IMR-90 (cell line): ENCODE data around the gene CTIF. TPM values are rescaled to one million over a fixed set of nuclear protein-coding genes. Genes with fewer than 3 reads are reported as not detected.

Experiments used
- ATAC-seq: fragments of 200-7000 bp; cut with Tn5 transposase; 2 replicates; pipeline ENCODE4 v1.9.1; 2020; ENCODE audit warnings: low read depth, mild to moderate bottlenecking, moderate library complexity
- BruUV-seq: library from RNA; stranded (reverse); fragments of 400-500 nt; replicated peaks from 2 replicates; lab custom pipeline; 2021; lab: Mats Ljungman, UMichigan
- CTCF ChIA-PET: fragments of 300-600 bp; formaldehyde crosslinking; extraction: SDS; loops from one replicate; lab custom pipeline; 2021; ENCODE audit warnings: antibody characterized with exemption; lab: Yijun Ruan, JAX
- POLR2A ChIA-PET: fragments of 300-600 bp; sonication (Branson Sonifier 250); formaldehyde crosslinking; loops from one replicate; lab custom pipeline; 2022; ENCODE audit warnings: antibody characterized with exemption; ENCODE audit not compliant: unreplicated experiment; lab: Charles Lee
- DNase-seq: peaks from one replicate; pipeline ENCODE4 v3.0.0; 2013
- H2AFZ ChIP-seq: replicated peaks from 2 replicates; pipeline ENCODE3; 2013; ENCODE audit warnings: low read length, mild to moderate bottlenecking; ENCODE audit not compliant: poor library complexity
- H2AK5ac ChIP-seq: 2 replicates; pipeline ENCODE4 v1.6.1; 2013; ENCODE audit warnings: low read depth, low read length, inconsistent platforms
- H2AK9ac ChIP-seq: replicated peaks from 2 replicates; pipeline ENCODE3; 2013; ENCODE audit warnings: mild to moderate bottlenecking, low read depth, low read length, moderate library complexity; ENCODE audit not compliant: poor library complexity
- H2BK120ac ChIP-seq: 2 replicates; pipeline ENCODE4 v1.6.1; 2013; ENCODE audit warnings: low read depth, low read length, inconsistent platforms
- H2BK15ac ChIP-seq: 3 replicates; pipeline ENCODE4 v1.6.1; 2013; ENCODE audit warnings: low read depth, low read length, inconsistent platforms
- H2BK20ac ChIP-seq: 2 replicates; pipeline ENCODE4 v1.6.1; 2013; ENCODE audit warnings: low read depth, mild to moderate bottlenecking, inconsistent platforms, low read length, moderate library complexity
- H2BK5ac ChIP-seq: 2 replicates; pipeline ENCODE4 v1.6.1; 2013; ENCODE audit warnings: mild to moderate bottlenecking, low read depth, low read length, inconsistent platforms; ENCODE audit not compliant: poor library complexity, severe bottlenecking
- H3K14ac ChIP-seq: replicated peaks from 2 replicates; pipeline ENCODE4 v1.6.1; 2013; ENCODE audit warnings: low read depth, low read length, inconsistent platforms
- H3K18ac ChIP-seq: 2 replicates; pipeline ENCODE4 v1.6.1; 2013; ENCODE audit warnings: low read depth, low read length, control low read depth
- H3K23ac ChIP-seq: 2 replicates; pipeline ENCODE4 v1.6.1; 2013; ENCODE audit warnings: low read depth, low read length, inconsistent platforms
- H3K27ac ChIP-seq: 2 replicates; pipeline ENCODE4 v1.5.1; 2013; ENCODE audit warnings: mild to moderate bottlenecking, control low read depth, low read length; ENCODE audit not compliant: insufficient read depth
- H3K27me3 ChIP-seq: 2 replicates; pipeline ENCODE4 v1.6.1; 2013; ENCODE audit warnings: low read length; ENCODE audit not compliant: control insufficient read depth, insufficient read depth
- H3K36me3 ChIP-seq: 2 replicates; pipeline ENCODE4 v1.6.1; 2013; ENCODE audit warnings: low read length, mixed read lengths; ENCODE audit not compliant: control insufficient read depth, insufficient read depth
- H3K4ac ChIP-seq: 2 replicates; pipeline ENCODE4 v1.6.1; 2013; ENCODE audit warnings: low read depth, low read length, inconsistent platforms
- H3K4me1 ChIP-seq: 2 replicates; pipeline ENCODE4 v1.6.1; 2013; ENCODE audit warnings: low read length, mixed read lengths; ENCODE audit not compliant: control insufficient read depth, insufficient read depth
- H3K4me2 ChIP-seq: 2 replicates; pipeline ENCODE4 v1.6.1; 2013; ENCODE audit warnings: low read depth, mild to moderate bottlenecking, control low read depth, low read length, moderate library complexity
- H3K4me3 ChIP-seq: 2 replicates; pipeline ENCODE4 v1.5.1; 2013; ENCODE audit warnings: low read depth, mild to moderate bottlenecking, control low read depth, low read length, moderate library complexity; ENCODE audit not compliant: insufficient read depth
- H3K56ac ChIP-seq: 2 replicates; pipeline ENCODE4 v1.6.1; 2013; ENCODE audit warnings: low read length, inconsistent platforms; ENCODE audit not compliant: insufficient read depth; ENCODE audit errors: extremely low read depth
- H3K79me1 ChIP-seq, 2 experiments: 2 replicates each; pipeline ENCODE4 v1.6.1; 2013; ENCODE audit warnings: low read length in 2 of 2, inconsistent platforms in 1 of 2, low read depth in 1 of 2
- H3K9ac ChIP-seq: 2 replicates; pipeline ENCODE4 v1.6.1; 2013; ENCODE audit warnings: low read depth, low read length, control low read depth
- H3K9me1 ChIP-seq: 2 replicates; pipeline ENCODE4 v1.6.1; 2013; ENCODE audit warnings: low read length, inconsistent platforms; ENCODE audit not compliant: insufficient read depth
- H3K9me3 ChIP-seq: 2 replicates; pipeline ENCODE4 v1.6.1; 2013; ENCODE audit warnings: low read length; ENCODE audit not compliant: control insufficient read depth, insufficient read depth
- H4K20me1 ChIP-seq: 2 replicates; pipeline ENCODE4 v1.6.1; 2013; ENCODE audit warnings: low read length, inconsistent platforms; ENCODE audit not compliant: insufficient read depth
- H4K5ac ChIP-seq: 2 replicates; pipeline ENCODE4 v1.6.1; 2013; ENCODE audit warnings: mild to moderate bottlenecking, low read depth, low read length, control low read depth
- H4K8ac ChIP-seq, 2 experiments: 2 replicates each; pipeline ENCODE4 v1.6.1; 2013; ENCODE audit warnings: low read depth in 2 of 2, low read length in 2 of 2, control low read depth in 1 of 2, inconsistent platforms in 1 of 2
- H4K91ac ChIP-seq: 2 replicates; pipeline ENCODE4 v1.6.1; 2013; ENCODE audit warnings: low read depth, low read length, inconsistent platforms; ENCODE audit not compliant: insufficient read depth
- RAD21 ChIP-seq: IDR thresholded peaks from 2 replicates; pipeline ENCODE4 v1.6.1; 2012; ENCODE audit warnings: low read length, improper control_type of control experiment
- WGBS, 2 experiments: methylation state at CpG; one replicate each; pipeline versions ENCODE4 v1.1.5 to v1.1.7; 2013; ENCODE audit warnings: missing lambda C conversion rate in 2 of 2; ENCODE audit not compliant: insufficient read length in 1 of 2; ENCODE audit errors: extremely low coverage in 2 of 2; 5-methylcytosine and 5-hydroxymethylcytosine counted together
- dilution Hi-C: fragments of 300-500 bp; cut with HindIII; formaldehyde crosslinking; loops from one replicate; pipeline ENCODE4 v1.14.3; 2018; ENCODE audit warnings: low sequenced_read_pairs; ENCODE audit not compliant: unreplicated experiment
- in situ Hi-C: fragments of 300-500 bp; cut with MboI; formaldehyde crosslinking; loops from 3 replicates; pipeline ENCODE4 v1.14.3; 2019; ENCODE audit warnings: low sequenced_read_pairs, inconsistent platforms, mixed read lengths
- intact Hi-C: fragments of 100-400 bp; cut with micrococcal nuclease; formaldehyde crosslinking; loops from 2 replicates; pipeline ENCODE4 v1.10.0; 2022
- polyA plus RNA-seq, 3 experiments: library from polyadenylated mRNA; depleted of rRNA; stranded (reverse); fragments of >200 nt; gene quantifications; 2 replicates each; pipeline ENCODE4 v1.2.3, GENCODE V29; 2012; ENCODE audit warnings: low replicate concordance in 1 of 3
- total RNA-seq: library from RNA; depleted of rRNA; stranded (reverse); fragments of >200 nt; gene quantifications from 2 replicates; pipeline ENCODE4 v1.2.3, GENCODE V29; 2012

The CTIF gene
- total and polyA plus RNA-seq, 2 of the 4 experiments (the other 2 are of a cell fraction) = 25.1 to 57.0 TPM

DNA sequence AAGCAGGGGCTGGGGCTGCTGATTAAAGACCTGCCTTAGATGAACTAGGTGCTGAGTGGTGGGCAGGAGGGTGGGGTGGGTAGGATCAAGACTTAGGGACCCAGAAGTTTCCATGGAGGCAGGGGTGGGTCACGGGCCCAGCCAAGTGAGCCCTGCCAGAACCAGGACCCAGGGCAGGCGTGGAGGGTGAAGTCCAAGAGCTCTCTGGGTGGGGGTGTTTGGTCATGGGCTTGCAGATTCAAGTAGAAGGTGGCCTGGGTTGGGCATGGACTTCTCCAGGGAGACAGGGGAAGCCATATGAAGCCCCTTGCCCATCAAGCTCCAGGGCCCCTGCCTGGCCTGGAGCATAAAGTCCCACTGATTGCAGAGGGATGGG lies 243.1 kb downstream of the CTIF start:
- H3K4me2 ChIP-seq = no peak overlapping the region
- no peak for TF ChIP-seq RAD21
- H3K56ac ChIP-seq = peak overlapping the region; percentile 49; the same call in 1 of the 2 replicates
- H2AK5ac ChIP-seq = peak overlapping the region; percentile 58
- peak overlapping the region; percentile 30 for H3K14ac ChIP-seq
- peak overlapping the region; percentile 87 for H3K23ac ChIP-seq
- ChIA-PET CTCF (no interaction called here), POLR2A (no interaction called here)
- H3K18ac ChIP-seq = no peak overlapping the region; the same call in 1 of the 2 replicates
- H2AK9ac ChIP-seq = peak overlapping the region; percentile 31
- H3K27ac ChIP-seq = peak overlapping the region; percentile 22
- H2BK5ac ChIP-seq = peak overlapping the region; percentile 14
- no peaks in the 10 kb centered on the region for H3K9me3 ChIP-seq
- H3K4me3 ChIP-seq = no peak overlapping the region
- in situ Hi-C loops (loop anchor here (5.0 kb wide), 1 partner anchor 160 kb away; no protein-coding TSS in a partner anchor), dilution Hi-C loops (no loop called here), intact Hi-C loops (loop anchor here (2.0 to 5.0 kb wide), 2 partner anchors 105 to 167 kb away; no protein-coding TSS in a partner anchor)
- peak overlapping the region; percentile 12 for H3K9ac ChIP-seq
- no TSS peak for BruUV-seq
- peaks cover 40% of the 10 kb centered on the region for H3K4me1 ChIP-seq
- peaks cover 44% of the 10 kb centered on the region for H3K9me1 ChIP-seq
- ATAC-seq (no peak), DNase-seq (no peak)
- no peak overlapping the region for H2AFZ ChIP-seq
- peaks cover 18 to 90% of the 10 kb centered on the region in 2 experiments; a peak in 3 of 4 replicates for H3K79me1 ChIP-seq
- no peak overlapping the region; a peak in 1 of 4 replicates for H4K8ac ChIP-seq
- no CpG with 5 or more reads among the region's 2 CpGs for WGBS, 2 experiments
- H4K91ac ChIP-seq = peak overlapping the region; percentile 79
- H4K20me1 ChIP-seq = peaks cover 47% of the 10 kb centered on the region
- H4K5ac ChIP-seq = no peak overlapping the region
- H3K4ac ChIP-seq = peak overlapping the region; percentile 92
- H3K27me3 ChIP-seq = no peaks in the 10 kb centered on the region
- H3K36me3 ChIP-seq = peaks cover 24% of the 10 kb centered on the region
- peak overlapping the region; percentile 70 for H2BK120ac ChIP-seq
- H2BK20ac ChIP-seq = peak overlapping the region; percentile 23; the same call in 1 of the 2 replicates
- no peak overlapping the region for H2BK15ac ChIP-seq
